CD4-positive, alpha-beta T cell (primary cell): Measurements from ENCODE around the gene NOVA1. TPM values are rescaled to one million over a fixed set of nuclear protein-coding genes. Genes with fewer than 3 reads are reported as not detected.

Source experiments
- ATAC-seq: fragments of 200-7000 bp; cut with Tn5 transposase; one replicate; pipeline ENCODE4 v1.10.0; 2022; ENCODE audit warnings: mild to moderate bottlenecking; ENCODE audit not compliant: poor library complexity
- CTCF ChIA-PET: fragments of 350-600 bp; sonication (Branson Sonifier 250); formaldehyde crosslinking; loops from one replicate; lab custom pipeline; 2021; ENCODE audit warnings: antibody characterized with exemption, inconsistent platforms; lab: Charles Lee
- POLR2A ChIA-PET: fragments of 350-600 bp; sonication (Branson Sonifier 250); formaldehyde crosslinking; loops from one replicate; lab custom pipeline; 2021; ENCODE audit warnings: antibody characterized with exemption, inconsistent platforms; lab: Charles Lee
- DNase-seq, 14 experiments: peaks; one replicate each; pipeline ENCODE4 v3.0.0-alpha.2; 2013 to 2020; ENCODE audit warnings: mixed read lengths in 2 of 14
- H3K27ac ChIP-seq, 2 donors: one replicate each; pipeline versions ENCODE4 v1.5.1 to v1.7.0; 2013; ENCODE audit warnings: low read length in 2 of 2, low read depth in 1 of 2, mild to moderate bottlenecking in 1 of 2
- H3K27me3 ChIP-seq, 2 experiments: 1 replicate in 1 of 2; 2 replicates in 1 of 2; pipeline versions ENCODE4 v1.6.1 to v1.7.0; 2013; ENCODE audit warnings: low read length in 2 of 2, control low read depth in 1 of 2, mild to moderate bottlenecking in 1 of 2, moderate library complexity in 1 of 2; ENCODE audit not compliant: insufficient read depth in 2 of 2, control insufficient read depth in 1 of 2
- H3K36me3 ChIP-seq: one replicate; pipeline ENCODE4 v1.6.1; 2013; ENCODE audit warnings: low read length, control low read depth; ENCODE audit not compliant: insufficient read depth
- H3K4me1 ChIP-seq: one replicate; pipeline ENCODE4 v1.6.1; 2013; ENCODE audit warnings: low read length, control low read depth; ENCODE audit not compliant: insufficient read depth
- H3K4me3 ChIP-seq: one replicate; pipeline ENCODE4 v1.5.1; 2013; ENCODE audit warnings: mild to moderate bottlenecking, low read length, moderate library complexity
- H3K9me3 ChIP-seq, 2 experiments: 1 replicate in 1 of 2; 2 replicates in 1 of 2; pipeline versions ENCODE4 v1.6.1 to v1.7.0; 2013; ENCODE audit warnings: low read length in 2 of 2, mild to moderate bottlenecking in 2 of 2, control low read depth in 1 of 2, moderate library complexity in 1 of 2; ENCODE audit not compliant: control insufficient read depth in 1 of 2, insufficient read depth in 1 of 2
- H3K27ac Mint-ChIP-seq: one replicate; pipeline ENCODE4 v1.8.0; 2020; ENCODE audit warnings: mixed read lengths
- H3K27me3 Mint-ChIP-seq: one replicate; pipeline ENCODE4 v1.8.0; 2021; ENCODE audit warnings: mixed read lengths
- H3K36me3 Mint-ChIP-seq: one replicate; pipeline ENCODE4 v1.8.0; 2021; ENCODE audit warnings: low read depth, mixed read lengths
- H3K4me1 Mint-ChIP-seq: one replicate; pipeline ENCODE4 v1.8.0; 2021; ENCODE audit warnings: low read depth, mixed read lengths
- H3K4me3 Mint-ChIP-seq: one replicate; pipeline ENCODE4 v1.8.0; 2020; ENCODE audit warnings: mild to moderate bottlenecking, mixed read lengths
- H3K9me3 Mint-ChIP-seq: one replicate; pipeline ENCODE4 v1.8.0; 2020; ENCODE audit warnings: mixed read lengths
- intact Hi-C, 2 experiments: fragments of 100-400 bp; cut with DNase I in 1 of 2; cut with micrococcal nuclease in 1 of 2; formaldehyde crosslinking; loops; one replicate each; pipeline versions ENCODE4 v1.15.1 to v1.9.0; 2023 to 2025; cut with DNase I, micrococcal nuclease
- total RNA-seq, 174 experiments: library from RNA in 2 of 174; stranded (reverse) in 2 of 174; gene quantifications; one replicate each; pipeline ENCODE4 v1.2.3 and lab custom pipeline; 2021 to 2026
- TF ChIP-seq, protein P1 (sequence below): fragments of 200-600 bp; IDR thresholded peaks from one replicate; pipeline ENCODE4 v1.8.0; 2022; ENCODE audit warnings: antibody characterized with exemption, mild to moderate bottlenecking

NOVA1 gene
- total RNA-seq, 2 experiments from 2014 or later, result 0.14 TPM; not detected in 1

DNA sequence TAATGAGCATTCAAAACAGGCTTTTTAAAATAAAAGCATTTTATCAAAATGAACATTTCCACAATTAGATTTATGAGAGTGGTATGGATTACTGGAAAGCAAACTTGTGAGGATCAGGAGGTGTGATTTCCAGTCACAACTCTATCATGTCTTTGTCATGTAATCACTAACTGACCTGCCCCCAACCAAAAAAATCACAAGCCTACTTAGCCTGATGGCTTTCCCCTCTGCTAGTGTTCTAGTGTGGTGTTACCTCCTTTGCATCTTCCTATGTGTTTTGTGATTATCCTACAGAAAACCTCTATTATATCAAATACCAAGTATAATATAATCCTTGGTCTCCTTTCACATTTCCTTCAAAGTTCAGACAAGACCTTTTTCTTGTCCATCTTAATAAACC is 168.6 kb downstream of the NOVA1 start:
- H3K36me3 ChIP-seq, result no peaks in the 10 kb centered on the region
- no peaks in the 10 kb centered on the region for H3K27me3 Mint-ChIP-seq
- ATAC-seq (no peak), DNase-seq (no peak)
- CTCF ChIA-PET, result no interaction called here
- no peaks in the 10 kb centered on the region for H3K4me1 ChIP-seq
- H3K9me3 Mint-ChIP-seq, result peaks cover 5% of the 10 kb centered on the region
- TF ChIP-seq, protein P1, sequence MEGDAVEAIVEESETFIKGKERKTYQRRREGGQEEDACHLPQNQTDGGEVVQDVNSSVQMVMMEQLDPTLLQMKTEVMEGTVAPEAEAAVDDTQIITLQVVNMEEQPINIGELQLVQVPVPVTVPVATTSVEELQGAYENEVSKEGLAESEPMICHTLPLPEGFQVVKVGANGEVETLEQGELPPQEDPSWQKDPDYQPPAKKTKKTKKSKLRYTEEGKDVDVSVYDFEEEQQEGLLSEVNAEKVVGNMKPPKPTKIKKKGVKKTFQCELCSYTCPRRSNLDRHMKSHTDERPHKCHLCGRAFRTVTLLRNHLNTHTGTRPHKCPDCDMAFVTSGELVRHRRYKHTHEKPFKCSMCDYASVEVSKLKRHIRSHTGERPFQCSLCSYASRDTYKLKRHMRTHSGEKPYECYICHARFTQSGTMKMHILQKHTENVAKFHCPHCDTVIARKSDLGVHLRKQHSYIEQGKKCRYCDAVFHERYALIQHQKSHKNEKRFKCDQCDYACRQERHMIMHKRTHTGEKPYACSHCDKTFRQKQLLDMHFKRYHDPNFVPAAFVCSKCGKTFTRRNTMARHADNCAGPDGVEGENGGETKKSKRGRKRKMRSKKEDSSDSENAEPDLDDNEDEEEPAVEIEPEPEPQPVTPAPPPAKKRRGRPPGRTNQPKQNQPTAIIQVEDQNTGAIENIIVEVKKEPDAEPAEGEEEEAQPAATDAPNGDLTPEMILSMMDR, result no peak
- H3K27ac ChIP-seq, result no peak overlapping the region
- H3K27me3 ChIP-seq, result no peaks in the 10 kb centered on the region
- no peak overlapping the region for H3K4me3 ChIP-seq
- intact Hi-C loops, result no loop called here
- H3K36me3 Mint-ChIP-seq, result no peaks in the 10 kb centered on the region
- no peak overlapping the region for H3K4me3 Mint-ChIP-seq
- POLR2A ChIA-PET, result no interaction called here
- H3K9me3 ChIP-seq, result peaks cover 0 to 5% of the 10 kb centered on the region in 2 experiments
- H3K4me1 Mint-ChIP-seq, result no peaks in the 10 kb centered on the region
- no peak overlapping the region for H3K27ac Mint-ChIP-seq

DNA sequence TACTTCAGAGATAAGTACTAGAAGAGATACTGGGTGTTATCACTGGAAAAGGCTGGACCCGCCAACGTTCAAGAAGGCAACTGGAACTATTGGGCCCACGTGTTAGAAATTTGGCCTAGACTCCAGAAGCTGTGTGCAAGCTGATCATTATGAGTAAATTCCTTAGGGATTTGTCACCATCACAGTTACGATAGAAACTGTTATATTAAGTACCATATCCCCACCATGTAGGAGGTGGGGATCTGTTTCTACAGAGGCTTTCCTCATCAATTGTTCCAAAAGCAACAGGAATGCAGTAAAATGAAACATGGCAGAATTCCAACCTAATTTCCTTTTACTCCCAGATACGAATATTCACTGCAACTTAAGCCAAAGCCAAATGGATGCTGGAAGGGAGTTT is 170.7 kb downstream of the NOVA1 start:
- intact Hi-C loops, result no loop called here
- H3K36me3 ChIP-seq, result no peaks in the 10 kb centered on the region
- TF ChIP-seq, protein P1, result no peak

DNA sequence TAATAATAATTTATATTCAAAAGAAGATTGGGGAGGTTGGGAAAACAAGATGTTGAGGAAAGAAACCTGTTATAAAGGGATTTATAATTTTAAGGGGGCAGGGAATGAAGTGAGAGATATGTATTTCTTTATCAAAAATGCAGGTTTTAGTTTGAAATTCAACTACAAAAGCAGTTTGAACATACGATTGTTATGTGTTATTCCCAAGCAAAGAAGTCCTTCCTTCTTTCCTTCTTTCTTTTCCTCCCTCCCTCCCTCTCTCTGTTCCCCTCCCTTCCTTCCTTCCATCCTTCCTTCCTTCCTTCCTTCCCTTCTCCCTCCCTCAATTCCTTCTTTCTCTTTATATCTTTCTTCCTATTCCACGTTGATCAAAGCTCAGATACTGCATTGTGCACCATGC is 173.3 kb downstream of the NOVA1 start:
- H3K4me1 ChIP-seq, result no peaks in the 10 kb centered on the region
- CTCF ChIA-PET, result no interaction called here
- ATAC-seq, result no peak
- POLR2A ChIA-PET, result no interaction called here
- H3K9me3 ChIP-seq, result peaks cover 0 to 7% of the 10 kb centered on the region in 2 experiments
- no peaks in the 10 kb centered on the region for H3K27me3 ChIP-seq
- H3K27ac ChIP-seq, result no peak overlapping the region
- H3K27me3 Mint-ChIP-seq, result no peaks in the 10 kb centered on the region
- TF ChIP-seq, protein P1, result no peak
- H3K9me3 Mint-ChIP-seq, result peaks cover 3% of the 10 kb centered on the region
- no peaks in the 10 kb centered on the region for H3K4me1 Mint-ChIP-seq
- no peak overlapping the region for H3K4me3 Mint-ChIP-seq
- H3K36me3 ChIP-seq, result no peaks in the 10 kb centered on the region
- DNase-seq, result no peak
- H3K4me3 ChIP-seq, result no peak overlapping the region
- H3K27ac Mint-ChIP-seq, result no peak overlapping the region
- intact Hi-C loops, result no loop called here
- no peaks in the 10 kb centered on the region for H3K36me3 Mint-ChIP-seq

More for the DNA sequence above, 170.7 kb downstream of the NOVA1 start:
- POLR2A ChIA-PET, result no interaction called here
- Mint-ChIP-seq H3K9me3 (peaks cover 5% of the 10 kb centered on the region), H3K4me1 (no peaks in the 10 kb centered on the region), H3K36me3 (no peaks in the 10 kb centered on the region), H3K4me3 (no peak overlapping the region), H3K27me3 (no peaks in the 10 kb centered on the region), H3K27ac (no peak overlapping the region)
- Histone ChIP-seq H3K27me3 (no peaks in the 10 kb centered on the region), H3K4me1 (no peaks in the 10 kb centered on the region), H3K27ac (no peak overlapping the region), H3K4me3 (no peak overlapping the region), H3K9me3 (peaks cover 0 to 12% of the 10 kb centered on the region in 2 experiments)
- CTCF ChIA-PET, result no interaction called here
- ATAC-seq, result no peak
- no peak for DNase-seq
